GM18870 (cell line): ENCODE data around the gene EHD3.
A peak's percentile ranks its signal among the peaks of the same experiment; 100 is the strongest.

Experiments used
- ATAC-seq: cut with Tn5 transposase; IDR thresholded peaks from one replicate; pipeline ENCODE4 v1.9.1; 2021; ENCODE audit warnings: moderate library complexity; ENCODE audit not compliant: unreplicated experiment

EHD3 gene

GRCh38 chr2:31253356-31254131, 19.6 kb downstream of the EHD3 start:
- no peak for ATAC-seq

- ATAC-seq, result no peak
Observed at GRCh38 chr2:31254237-31255203, 20.6 kb downstream of the EHD3 start.

GRCh38 chr2:31255911-31256571, 22.1 kb downstream of the EHD3 start:
- ATAC-seq, result peak; percentile 71

- peak; percentile 9 for ATAC-seq
Observed at GRCh38 chr2:31256611-31257382, 22.8 kb downstream of the EHD3 start.

GRCh38 chr2:31258351-31258750, 24.4 kb downstream of the EHD3 start:
- peak; percentile 40 for ATAC-seq

GRCh38 chr2:31259075-31259474, 25.1 kb downstream of the EHD3 start:
- ATAC-seq, result no peak

- ATAC-seq, result no peak
Observed at GRCh38 chr2:31260870-31261269, 26.9 kb downstream of the EHD3 start.

GRCh38 chr2:31263636-31264190, 29.8 kb downstream of the EHD3 start:
- ATAC-seq, result no peak

- no peak for ATAC-seq
Observed at GRCh38 chr2:31265234-31265633, 31.3 kb downstream of the EHD3 start.

- no peak for ATAC-seq
Observed at GRCh38 chr2:31266804-31267203, 32.9 kb downstream of the EHD3 start.

GRCh38 chr2:31267437-31268120, 33.6 kb downstream of the EHD3 start:
- no peak for ATAC-seq

GRCh38 chr2:31268344-31268743, 34.4 kb downstream of the EHD3 start:
- ATAC-seq, result no peak

GRCh38 chr2:31269087-31269486, 35.1 kb downstream of the EHD3 start:
- ATAC-seq, result no peak

GRCh38 chr2:31270131-31270530, 36.2 kb downstream of the EHD3 start:
- ATAC-seq, result no peak

- ATAC-seq, result no peak
Observed at GRCh38 chr2:31270822-31271231, 36.9 kb downstream of the EHD3 start.

- no peak for ATAC-seq
Observed at GRCh38 chr2:31271851-31272267, 37.9 kb downstream of the EHD3 start.

- ATAC-seq, result no peak
Observed at GRCh38 chr2:31274401-31275075, 40.6 kb downstream of the EHD3 start.

- no peak for ATAC-seq
Observed at GRCh38 chr2:31275976-31276375, 42.0 kb downstream of the EHD3 start.

GRCh38 chr2:31277621-31278020, 43.7 kb downstream of the EHD3 start:
- ATAC-seq, result no peak
